ENCODE data around the gene FOXG1.

- TF ChIP-seq EP300 (IDR thresholded peaks at IDR 0.05) (no peak), POLR2A (IDR thresholded peaks at IDR 0.05) (no peak)
- TF ChIP-seq, protein P1, sequence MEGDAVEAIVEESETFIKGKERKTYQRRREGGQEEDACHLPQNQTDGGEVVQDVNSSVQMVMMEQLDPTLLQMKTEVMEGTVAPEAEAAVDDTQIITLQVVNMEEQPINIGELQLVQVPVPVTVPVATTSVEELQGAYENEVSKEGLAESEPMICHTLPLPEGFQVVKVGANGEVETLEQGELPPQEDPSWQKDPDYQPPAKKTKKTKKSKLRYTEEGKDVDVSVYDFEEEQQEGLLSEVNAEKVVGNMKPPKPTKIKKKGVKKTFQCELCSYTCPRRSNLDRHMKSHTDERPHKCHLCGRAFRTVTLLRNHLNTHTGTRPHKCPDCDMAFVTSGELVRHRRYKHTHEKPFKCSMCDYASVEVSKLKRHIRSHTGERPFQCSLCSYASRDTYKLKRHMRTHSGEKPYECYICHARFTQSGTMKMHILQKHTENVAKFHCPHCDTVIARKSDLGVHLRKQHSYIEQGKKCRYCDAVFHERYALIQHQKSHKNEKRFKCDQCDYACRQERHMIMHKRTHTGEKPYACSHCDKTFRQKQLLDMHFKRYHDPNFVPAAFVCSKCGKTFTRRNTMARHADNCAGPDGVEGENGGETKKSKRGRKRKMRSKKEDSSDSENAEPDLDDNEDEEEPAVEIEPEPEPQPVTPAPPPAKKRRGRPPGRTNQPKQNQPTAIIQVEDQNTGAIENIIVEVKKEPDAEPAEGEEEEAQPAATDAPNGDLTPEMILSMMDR (IDR thresholded peaks at IDR 0.05): no peak
Observed at GRCh38 chr14:28764257-28765160, 2.1 kb upstream of the FOXG1 start.
